ENCODE data around the gene SWAP70.

SWAP70 gene

DNA sequence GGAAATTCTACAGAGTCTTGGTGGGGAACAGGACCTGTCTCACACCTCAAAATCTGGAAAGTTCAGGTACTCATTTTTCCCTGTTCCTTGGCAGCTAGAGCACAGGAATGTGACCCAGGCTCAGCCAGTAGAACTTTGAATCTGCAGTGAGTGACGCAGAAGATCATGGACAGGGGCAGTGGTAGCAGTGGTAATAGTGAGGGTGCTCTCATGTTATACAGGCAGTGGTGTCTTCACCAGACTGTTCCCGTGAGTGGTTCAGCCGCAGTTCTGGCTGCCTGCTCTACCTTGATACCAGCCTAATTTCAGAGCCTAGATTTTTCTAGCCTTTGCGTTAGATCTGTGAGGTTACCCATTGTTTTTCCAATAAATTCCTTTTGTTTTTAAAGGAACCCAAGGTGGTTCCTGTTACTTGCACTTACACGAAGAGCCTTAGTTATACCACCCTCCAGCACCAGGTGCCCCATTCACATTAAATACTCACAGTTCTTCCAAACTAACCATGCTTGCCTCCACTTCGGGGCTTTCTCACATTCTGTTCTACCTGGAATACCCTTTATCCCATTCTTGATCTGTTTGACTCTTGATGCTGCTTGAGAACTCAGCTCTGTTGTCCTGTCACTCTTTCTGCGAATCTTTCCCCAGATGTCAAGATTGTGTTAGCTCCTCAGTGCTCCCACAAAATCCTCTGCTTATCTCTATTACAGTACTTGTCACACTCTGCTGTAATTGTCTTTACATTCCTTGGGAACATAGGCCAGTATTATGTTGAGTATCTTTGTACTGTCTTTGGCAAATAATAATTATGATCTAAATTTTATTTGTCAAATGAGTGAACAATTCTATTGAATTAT, 47.8 kb downstream of the SWAP70 start:
- H3K36me3 ChIP-seq = peaks cover 4% of the 10 kb centered on the region; the same call in 1 of the 2 replicates
- H3K27me3 ChIP-seq (ENCODE audit: insufficient read depth, low read depth, severe bottlenecking) = no peaks in the 10 kb centered on the region
- no peak overlapping the region for H3K27ac ChIP-seq
- H3K9me3 ChIP-seq (ENCODE audit: severe bottlenecking) = no peaks in the 10 kb centered on the region
- H3K4me3 ChIP-seq (ENCODE audit: low read depth, low read length) = no peak overlapping the region
- no peak for TF ChIP-seq CTCF (IDR thresholded peaks at IDR 0.05; ENCODE audit: low read depth, low read length)
- no peak for DNase-seq

- Histone ChIP-seq H3K9me3 (ENCODE audit: severe bottlenecking) (no peaks in the 10 kb centered on the region), H3K27me3 (ENCODE audit: insufficient read depth, low read depth, severe bottlenecking) (no peaks in the 10 kb centered on the region), H3K27ac (no peak overlapping the region), H3K4me3 (ENCODE audit: low read depth, low read length) (no peak overlapping the region), H3K36me3 (peaks cover 4% of the 10 kb centered on the region; the same call in 1 of the 2 replicates)
- no peak for TF ChIP-seq CTCF (IDR thresholded peaks at IDR 0.05; ENCODE audit: low read depth, low read length)
- DNase-seq = no peak
Observed at GRCh38 chr11:9714272-9714940, 50.5 kb downstream of the SWAP70 start.

DNA sequence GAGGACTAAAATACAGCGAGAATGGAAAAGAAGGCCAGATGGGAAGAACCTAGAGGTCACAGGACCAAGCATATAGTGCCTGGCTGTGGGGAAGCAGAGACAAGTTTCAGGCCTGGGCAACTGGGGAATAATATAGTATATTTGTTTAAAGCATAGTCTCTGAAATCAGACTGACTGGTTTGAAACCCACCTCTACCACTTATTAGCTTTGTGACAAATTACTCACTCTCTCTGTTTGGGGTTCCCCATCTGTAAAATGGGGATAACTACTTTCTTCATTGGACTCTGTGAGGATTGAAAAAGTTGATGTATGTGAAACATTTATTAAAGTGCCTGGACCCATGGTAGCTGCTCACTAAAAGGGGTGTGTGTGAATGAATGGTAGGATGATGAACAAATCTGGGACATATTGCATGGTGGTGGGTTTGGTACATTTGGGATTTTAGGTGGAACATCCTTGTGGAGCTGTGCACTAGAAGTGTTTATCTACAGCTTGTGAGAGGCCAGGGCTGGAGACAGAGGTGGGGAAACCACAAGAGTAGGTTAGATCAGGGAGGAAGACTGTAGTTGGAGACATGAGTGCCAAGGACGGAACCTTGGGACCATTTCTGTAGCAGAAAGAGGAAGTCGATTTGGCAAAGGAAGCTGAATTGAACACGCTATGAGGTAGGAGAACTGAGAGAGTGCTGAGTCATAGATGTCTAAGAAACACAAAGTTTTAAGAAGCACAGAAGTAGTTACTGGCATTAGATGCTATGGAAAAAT, 52.6 kb downstream of the SWAP70 start:
- Histone ChIP-seq H3K4me3 (ENCODE audit: low read depth, low read length) (no peak overlapping the region), H3K27me3 (ENCODE audit: insufficient read depth, low read depth, severe bottlenecking) (no peaks in the 10 kb centered on the region), H3K36me3 (peaks cover 4% of the 10 kb centered on the region; the same call in 1 of the 2 replicates), H3K27ac (no peak overlapping the region), H3K9me3 (ENCODE audit: severe bottlenecking) (no peaks in the 10 kb centered on the region)
- DNase-seq = no peak
- TF ChIP-seq CTCF (IDR thresholded peaks at IDR 0.05; ENCODE audit: low read depth, low read length) = no peak

DNA sequence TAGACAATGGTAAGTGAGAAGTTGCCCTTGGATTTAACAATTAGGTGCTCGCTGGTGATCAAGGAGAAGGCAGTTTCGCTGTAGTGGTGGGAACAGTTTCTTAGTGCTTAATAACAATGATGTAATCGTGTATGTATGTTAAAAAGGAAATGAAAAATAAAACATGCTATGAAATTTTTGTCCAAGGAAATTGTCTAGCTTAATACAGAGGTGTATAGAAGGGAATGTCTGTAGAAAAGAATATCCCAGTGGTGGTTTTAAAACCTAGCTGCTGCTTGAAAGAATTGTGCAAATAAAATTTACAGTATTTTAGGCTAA, 53.1 kb downstream of the SWAP70 start:
- Histone ChIP-seq H3K27ac (no peak overlapping the region), H3K36me3 (peaks cover 4% of the 10 kb centered on the region; the same call in 1 of the 2 replicates), H3K27me3 (ENCODE audit: insufficient read depth, low read depth, severe bottlenecking) (no peaks in the 10 kb centered on the region), H3K9me3 (ENCODE audit: severe bottlenecking) (no peaks in the 10 kb centered on the region), H3K4me3 (ENCODE audit: low read depth, low read length) (no peak overlapping the region)
- DNase-seq = no peak
- no peak for TF ChIP-seq CTCF (IDR thresholded peaks at IDR 0.05; ENCODE audit: low read depth, low read length)

DNA sequence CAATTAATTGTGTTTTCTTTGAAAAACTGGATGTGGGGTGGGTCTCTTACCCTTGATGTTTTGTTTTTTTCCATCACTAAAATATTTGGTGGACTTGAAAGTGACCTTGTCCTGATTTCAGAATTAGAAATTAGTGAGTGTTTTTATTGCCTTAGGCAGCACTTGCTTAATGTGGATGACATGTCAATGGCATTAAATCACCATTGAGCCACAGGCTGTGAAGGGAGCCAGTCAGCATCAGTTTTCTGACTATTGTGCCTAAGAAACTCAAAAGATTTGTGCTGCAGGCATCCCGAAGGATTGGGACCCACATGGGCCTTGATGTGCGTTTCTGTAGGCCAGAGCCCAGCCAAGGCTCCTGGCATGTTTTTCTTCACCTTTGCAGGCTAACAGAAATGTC, 53.8 kb downstream of the SWAP70 start:
- Histone ChIP-seq H3K27me3 (ENCODE audit: insufficient read depth, low read depth, severe bottlenecking) (no peaks in the 10 kb centered on the region), H3K4me3 (ENCODE audit: low read depth, low read length) (no peak overlapping the region), H3K36me3 (peaks cover 4% of the 10 kb centered on the region; the same call in 1 of the 2 replicates), H3K9me3 (ENCODE audit: severe bottlenecking) (no peaks in the 10 kb centered on the region), H3K27ac (peak overlapping the region; percentile 48)
- no peak for TF ChIP-seq CTCF (IDR thresholded peaks at IDR 0.05; ENCODE audit: low read depth, low read length)
- DNase-seq = peak; percentile 15
